ENCODE results near the gene COL11A1.
"Not testable (repeated sequence)": the region's sequence is repeated elsewhere in the genome, so short reads cannot be mapped to it uniquely, and the experiment has no call there.

The COL11A1 gene

GRCh38 chr1:103084181-103084580 lies 24.1 kb downstream of the COL11A1 start:
- DNase-seq (ENCODE audit: low spot score), result no peak

- no peak for DNase-seq (ENCODE audit: low spot score)
These were observed 32.9 kb downstream of the COL11A1 start for GRCh38 chr1:103075316-103076000.

- DNase-seq (ENCODE audit: low spot score), result no peak
These were observed 34.1 kb downstream of the COL11A1 start for GRCh38 chr1:103074224-103074623.

GRCh38 chr1:103069201-103069600 lies 39.1 kb downstream of the COL11A1 start:
- no peak for DNase-seq (ENCODE audit: low spot score)

GRCh38 chr1:103063921-103064320 lies 44.4 kb downstream of the COL11A1 start:
- no peak for DNase-seq (ENCODE audit: low spot score)

- no peak for DNase-seq (ENCODE audit: low spot score)
These were observed 49.9 kb downstream of the COL11A1 start for GRCh38 chr1:103058391-103058790.

- DNase-seq (ENCODE audit: low spot score), result no peak
These were observed 51.9 kb downstream of the COL11A1 start for GRCh38 chr1:103056423-103056822.

- DNase-seq (ENCODE audit: low spot score), result not testable (repeated sequence)
These were observed 80.2 kb downstream of the COL11A1 start for GRCh38 chr1:103028110-103028509.

GRCh38 chr1:103025858-103026409 lies 82.4 kb downstream of the COL11A1 start:
- no peak for DNase-seq (ENCODE audit: low spot score)

- no peak for DNase-seq (ENCODE audit: low spot score)
These were observed 84.3 kb downstream of the COL11A1 start for GRCh38 chr1:103024051-103024450.

GRCh38 chr1:103002005-103002404 lies 106.3 kb downstream of the COL11A1 start:
- no peak for DNase-seq (ENCODE audit: low spot score)

GRCh38 chr1:102978874-102979273 lies 129.4 kb downstream of the COL11A1 start:
- DNase-seq (ENCODE audit: low spot score), result no peak

GRCh38 chr1:102977292-102977691 lies 131.0 kb downstream of the COL11A1 start:
- no peak for DNase-seq (ENCODE audit: low spot score)

GRCh38 chr1:102970496-102971078 lies 137.7 kb downstream of the COL11A1 start:
- peak; percentile 47 for DNase-seq (ENCODE audit: low spot score)

- DNase-seq (ENCODE audit: low spot score), result no peak
These were observed 140.5 kb downstream of the COL11A1 start for GRCh38 chr1:102967786-102968185.

- no peak for DNase-seq (ENCODE audit: low spot score)
These were observed 146.8 kb downstream of the COL11A1 start for GRCh38 chr1:102961549-102961948.

GRCh38 chr1:102954576-102954975 lies 153.7 kb downstream of the COL11A1 start:
- no peak for DNase-seq (ENCODE audit: low spot score)

- DNase-seq (ENCODE audit: low spot score), result no peak
These were observed 155.9 kb downstream of the COL11A1 start for GRCh38 chr1:102952400-102952799.

- no peak for DNase-seq (ENCODE audit: low spot score)
These were observed 166.0 kb downstream of the COL11A1 start for GRCh38 chr1:102942324-102942723.

GRCh38 chr1:102941366-102941947 lies 166.9 kb downstream of the COL11A1 start:
- DNase-seq (ENCODE audit: low spot score), result no peak

GRCh38 chr1:102937401-102937800 lies 170.9 kb downstream of the COL11A1 start:
- no peak for DNase-seq (ENCODE audit: low spot score)

GRCh38 chr1:102933362-102933761 lies 175.0 kb downstream of the COL11A1 start:
- DNase-seq (ENCODE audit: low spot score), result not testable (repeated sequence)

- no peak for DNase-seq (ENCODE audit: low spot score)
These were observed 188.7 kb downstream of the COL11A1 start for GRCh38 chr1:102919659-102920058.
